Activated T-helper 1 cell treated with anti-CD3 and anti-CD28 coated beads, Interleukin-2, amount 50 U/mL, for 16 hours (primary cell): ENCODE data around the gene DAPK1.

ENCODE experiments used
- DNase-seq, 2 donors: peaks; one replicate each; pipeline ENCODE4 v3.0.0-alpha.2; 2020; ENCODE audit warnings: low read depth in 1 of 2, low spot score in 1 of 2

The DAPK1 gene

DNA sequence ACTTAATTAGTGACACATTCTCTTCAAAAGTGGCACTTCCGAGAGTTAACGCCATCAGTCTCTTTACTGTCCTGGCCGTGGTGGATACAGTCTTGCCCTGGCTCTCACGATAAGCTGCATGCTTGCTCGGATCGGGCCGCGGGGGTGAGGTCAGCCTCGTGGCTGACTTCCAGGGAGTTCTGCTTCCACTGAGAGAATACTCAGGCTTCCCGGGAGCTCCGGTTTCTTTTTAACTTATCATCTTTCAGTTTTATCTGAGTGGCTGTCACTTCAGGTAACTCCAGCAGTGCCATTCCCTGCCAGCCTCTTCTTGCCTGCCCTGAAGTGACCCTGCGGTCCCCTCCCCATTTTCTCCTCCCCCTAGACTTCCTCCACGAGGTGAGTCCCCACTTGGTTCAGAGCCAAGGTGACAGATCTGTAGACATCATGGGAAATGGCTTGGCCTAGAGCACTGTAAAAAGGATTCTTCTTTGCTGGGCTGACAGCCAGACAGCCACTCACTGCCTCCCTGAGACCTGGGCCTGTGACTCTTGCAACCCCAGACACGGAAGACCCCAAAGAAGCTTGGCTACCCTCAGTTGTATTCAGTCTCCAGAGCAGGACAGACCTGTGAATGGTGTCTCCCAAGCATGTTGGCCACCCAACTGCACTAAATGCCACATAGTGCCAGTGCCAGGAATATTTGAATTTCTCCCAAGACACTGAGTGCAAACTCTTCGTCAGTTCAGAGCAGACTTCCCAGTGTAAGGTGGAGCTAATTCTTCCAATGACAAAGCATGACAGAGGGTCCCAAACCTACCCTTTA is 95.1 kb downstream of the DAPK1 start:
- no peak for DNase-seq

DNA sequence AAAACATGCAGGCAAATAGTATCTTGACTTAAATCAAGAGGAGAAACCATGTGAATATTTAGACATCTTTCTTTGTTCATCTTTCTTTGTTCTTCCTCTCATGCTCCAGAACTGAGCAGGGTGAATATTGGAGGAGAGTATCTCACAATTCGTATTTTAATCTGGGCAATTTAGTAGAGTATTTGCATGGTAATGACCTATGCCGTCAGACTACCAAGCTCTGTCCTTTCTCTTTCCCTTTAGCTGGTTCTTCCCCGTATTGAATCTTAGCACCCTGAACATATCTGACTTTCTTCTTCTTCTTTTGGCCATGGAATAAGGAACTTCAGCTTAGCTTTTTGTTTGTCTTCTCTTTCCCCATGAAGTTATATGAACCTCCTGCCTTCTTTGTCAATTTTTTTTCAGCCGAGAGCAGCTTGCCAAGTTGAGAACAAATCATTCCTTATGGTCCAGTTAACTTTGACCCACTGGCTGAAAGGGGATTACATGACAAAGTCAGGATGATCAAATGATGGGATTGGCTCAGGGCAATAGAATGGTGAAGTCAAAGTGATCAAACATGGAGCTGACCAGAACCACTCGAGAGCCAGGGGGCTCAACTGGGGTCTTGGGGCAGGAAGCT is 95.8 kb downstream of the DAPK1 start:
- no peak for DNase-seq

DNA sequence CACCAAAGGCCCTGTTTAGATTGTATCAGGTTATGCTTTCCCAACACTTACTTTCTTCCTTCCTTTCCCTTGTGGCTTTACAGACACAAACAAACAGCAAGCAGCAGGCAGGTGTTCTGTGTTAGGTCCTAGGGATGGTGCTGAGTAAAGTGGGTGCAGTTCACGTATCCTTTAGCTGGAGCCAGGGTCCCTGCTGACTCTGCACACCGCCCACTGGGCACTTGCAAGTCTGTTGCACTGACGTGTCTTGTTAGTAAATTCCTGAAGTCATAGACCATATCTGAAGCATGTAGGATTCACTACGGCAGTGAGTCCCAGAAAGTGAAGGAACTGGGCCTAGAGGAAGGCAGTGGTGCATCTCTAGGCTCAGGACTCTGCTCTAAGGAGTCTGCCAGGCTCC is 96.5 kb downstream of the DAPK1 start:
- no peak for DNase-seq

DNA sequence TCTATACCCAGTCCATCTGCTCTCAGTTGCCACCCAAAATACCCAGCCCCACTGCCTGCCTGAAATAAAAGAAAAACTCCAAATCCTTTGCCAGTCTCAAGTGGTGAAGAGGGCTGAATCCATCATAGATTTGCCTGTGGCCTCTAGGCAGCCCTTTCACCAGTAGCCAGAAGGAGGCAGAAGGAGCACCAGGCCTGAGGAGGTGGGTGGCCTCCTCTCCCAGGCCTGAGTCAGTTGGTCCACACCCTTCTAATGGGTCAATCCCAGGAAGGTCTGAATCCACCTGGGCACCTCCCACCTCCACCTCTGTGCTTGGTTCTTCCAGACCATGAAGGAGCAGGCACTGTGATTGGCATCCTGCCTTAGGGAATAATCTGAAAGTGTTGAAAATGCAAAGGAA is 97.0 kb downstream of the DAPK1 start:
- no peak for DNase-seq

DNA sequence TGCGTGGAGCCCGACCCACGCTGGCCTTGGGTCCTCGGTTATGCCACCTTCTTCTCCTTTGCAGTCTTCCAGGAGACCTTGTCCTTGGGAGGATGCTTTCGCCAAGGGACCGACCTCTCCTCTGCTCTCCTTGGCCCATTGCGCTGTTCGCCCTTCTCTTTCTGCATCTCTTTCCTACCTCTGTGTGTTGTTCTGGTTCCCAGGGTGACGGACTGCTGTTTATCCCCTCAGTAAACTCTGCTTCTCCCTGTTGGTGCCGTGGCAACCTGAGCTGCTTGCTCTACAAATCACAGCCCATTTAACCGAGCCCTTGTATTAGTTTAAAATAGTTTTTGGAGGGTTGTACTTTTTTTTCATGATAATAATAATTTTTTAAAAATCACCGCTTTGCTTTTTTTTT is 97.9 kb downstream of the DAPK1 start:
- DNase-seq: no peak

DNA sequence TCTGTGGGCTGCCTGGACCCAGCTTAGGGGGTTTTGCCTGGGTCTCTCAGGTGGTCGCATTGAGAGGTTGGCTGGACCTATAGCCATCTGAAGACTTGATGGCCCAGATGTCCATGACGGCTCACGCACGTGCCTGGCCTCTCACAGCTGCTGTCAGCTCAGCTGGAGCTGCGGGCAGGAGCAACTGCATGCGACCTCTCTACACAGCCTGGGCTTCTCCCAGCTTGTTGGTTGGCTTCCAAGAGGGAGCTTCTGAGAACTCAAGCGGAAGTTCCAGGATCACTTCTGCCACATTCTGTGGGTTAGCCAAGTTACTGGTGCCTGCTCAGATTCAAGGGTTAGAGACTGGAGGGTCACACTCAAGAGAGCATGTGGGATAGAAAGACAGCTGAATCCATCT is 99.2 kb downstream of the DAPK1 start:
- DNase-seq: no peak

DNA sequence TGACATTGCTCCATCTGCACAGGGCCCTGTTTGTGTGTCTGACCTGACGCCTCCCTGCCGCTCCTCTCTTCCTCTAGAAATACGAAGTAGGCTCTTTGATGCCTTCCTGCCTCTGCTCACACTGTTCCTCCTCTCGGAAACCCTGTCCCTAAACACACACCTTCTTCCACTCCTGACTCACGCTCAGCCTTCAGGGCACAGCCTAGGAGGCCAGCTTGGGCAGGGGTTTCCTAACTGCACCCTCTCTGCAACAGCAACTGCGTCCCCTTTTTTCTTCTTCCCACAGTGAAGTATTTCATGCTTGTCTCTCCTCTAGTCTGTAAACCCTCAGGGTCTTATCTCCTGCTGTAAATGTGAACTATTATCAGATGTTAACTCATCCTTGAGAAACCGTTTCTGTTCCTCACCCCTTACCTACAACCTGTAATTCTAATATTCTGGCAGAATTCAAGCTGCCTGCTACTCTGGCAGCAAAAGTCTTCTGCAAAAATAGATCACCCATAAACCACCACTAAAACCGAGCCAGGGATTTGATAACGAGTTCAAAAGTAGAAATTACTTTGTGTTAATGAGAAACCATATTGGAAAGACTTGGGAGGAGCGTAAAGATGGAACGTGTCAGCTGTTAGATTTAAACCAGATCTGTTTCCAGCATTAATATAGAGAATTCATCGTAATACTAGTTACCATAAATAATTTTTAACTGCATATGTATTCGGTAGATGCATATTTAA is 100.2 kb downstream of the DAPK1 start:
- no peak for DNase-seq

DNA sequence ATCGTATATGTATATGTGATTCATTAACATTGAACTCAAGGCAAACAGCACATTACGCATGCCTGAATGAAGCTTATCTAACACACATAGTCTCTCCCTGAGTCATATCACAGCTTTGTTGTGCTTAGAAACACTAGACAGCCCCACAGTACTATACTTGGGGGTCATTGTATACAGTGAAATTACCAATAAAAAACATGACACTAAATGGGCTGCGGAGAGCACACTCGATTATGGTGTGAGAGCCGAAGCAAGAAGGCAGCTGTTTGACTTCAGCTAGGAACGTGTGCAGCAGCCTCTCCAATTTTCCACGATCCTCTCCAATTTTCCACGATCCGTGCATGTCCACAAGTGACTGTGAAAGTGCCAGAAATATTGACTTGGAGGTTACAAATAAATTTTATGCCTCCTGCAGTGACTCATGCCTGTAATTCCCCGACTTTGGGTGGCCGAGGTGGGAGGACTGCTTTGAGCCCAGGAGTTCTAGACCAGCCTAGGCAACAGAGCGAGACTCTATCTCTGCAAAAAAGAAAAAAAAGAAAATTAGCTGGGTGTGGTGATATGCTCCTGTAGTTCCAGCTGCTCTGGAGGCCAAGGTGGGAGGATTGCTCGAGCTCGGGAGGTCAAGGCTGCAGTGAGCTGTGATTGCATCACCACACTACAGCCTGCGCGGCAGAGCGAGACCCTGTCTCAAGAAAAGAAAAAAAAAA is 102.4 kb downstream of the DAPK1 start:
- DNase-seq: no peak

DNA sequence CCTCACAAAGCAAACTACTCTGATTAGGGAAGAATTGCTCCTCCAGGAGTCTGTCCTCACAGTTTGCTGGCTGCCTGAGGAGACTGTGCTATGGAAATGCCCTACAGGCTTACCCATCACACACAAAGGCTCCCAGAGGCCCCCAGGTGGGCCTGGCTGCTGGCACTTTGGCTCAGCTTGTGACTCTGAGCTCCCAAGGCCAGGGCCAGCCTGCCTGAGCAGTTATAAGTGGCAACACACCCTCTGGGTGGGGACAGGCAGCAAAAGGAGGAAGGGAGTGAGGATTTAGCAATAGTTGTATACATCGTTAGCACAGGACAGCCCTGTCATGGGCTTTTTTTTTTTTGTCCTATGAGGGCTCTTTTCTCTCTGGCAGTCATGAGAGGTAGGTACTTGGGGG is 103.5 kb downstream of the DAPK1 start:
- no peak for DNase-seq

DNA sequence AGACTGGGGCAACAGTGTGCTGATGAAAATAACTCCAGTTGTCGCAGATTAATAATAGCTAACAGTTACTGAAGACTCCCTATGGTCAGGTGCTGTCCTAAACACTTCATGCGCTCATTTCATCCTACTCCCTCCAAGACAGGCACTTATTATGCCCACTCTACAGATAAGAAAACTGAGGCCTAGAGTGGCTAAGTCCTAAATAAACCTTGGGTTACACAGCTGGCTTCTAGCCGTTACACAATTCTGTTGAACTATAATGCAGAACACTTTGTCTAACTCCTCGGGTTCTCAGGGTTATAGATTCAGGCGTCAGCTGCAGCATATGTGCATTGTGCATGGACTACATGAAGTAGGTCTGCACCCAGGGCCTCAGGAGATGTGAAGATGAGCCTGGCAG is 103.9 kb downstream of the DAPK1 start:
- no peak for DNase-seq

DNA sequence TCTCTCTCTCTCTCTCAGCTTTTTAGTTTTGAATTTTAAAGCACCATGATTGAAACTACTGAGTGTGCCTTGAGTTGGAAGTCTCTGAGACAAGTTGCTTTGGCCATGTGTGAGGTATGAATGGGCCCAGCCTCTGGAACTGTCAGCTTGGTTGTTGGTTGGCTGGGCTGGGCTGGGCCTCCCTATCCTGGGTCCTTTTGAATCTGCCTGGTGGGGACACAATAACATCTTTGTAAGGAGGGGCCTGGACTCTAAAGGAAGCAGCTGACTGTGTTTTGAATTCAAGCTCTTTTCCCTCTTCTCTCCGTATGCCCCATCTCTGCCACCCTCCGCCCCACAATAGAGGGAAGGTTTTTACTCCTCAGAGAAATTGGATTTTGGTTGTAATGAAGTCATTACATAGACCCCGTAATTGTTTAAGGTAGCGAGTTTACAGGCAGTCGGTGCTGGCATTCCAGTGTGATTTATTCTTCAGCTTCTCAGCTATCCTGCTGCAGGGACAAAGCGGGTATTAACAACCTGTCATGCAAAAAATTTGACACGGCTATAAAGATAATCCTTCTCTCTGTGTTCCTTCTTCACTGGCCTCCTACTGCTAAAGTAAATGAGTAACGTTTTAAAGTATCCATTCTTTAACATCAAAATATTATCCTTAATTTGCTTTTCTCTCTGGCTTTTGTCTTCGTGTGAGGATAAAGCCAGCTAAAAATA is 105.4 kb downstream of the DAPK1 start:
- no peak for DNase-seq

DNA sequence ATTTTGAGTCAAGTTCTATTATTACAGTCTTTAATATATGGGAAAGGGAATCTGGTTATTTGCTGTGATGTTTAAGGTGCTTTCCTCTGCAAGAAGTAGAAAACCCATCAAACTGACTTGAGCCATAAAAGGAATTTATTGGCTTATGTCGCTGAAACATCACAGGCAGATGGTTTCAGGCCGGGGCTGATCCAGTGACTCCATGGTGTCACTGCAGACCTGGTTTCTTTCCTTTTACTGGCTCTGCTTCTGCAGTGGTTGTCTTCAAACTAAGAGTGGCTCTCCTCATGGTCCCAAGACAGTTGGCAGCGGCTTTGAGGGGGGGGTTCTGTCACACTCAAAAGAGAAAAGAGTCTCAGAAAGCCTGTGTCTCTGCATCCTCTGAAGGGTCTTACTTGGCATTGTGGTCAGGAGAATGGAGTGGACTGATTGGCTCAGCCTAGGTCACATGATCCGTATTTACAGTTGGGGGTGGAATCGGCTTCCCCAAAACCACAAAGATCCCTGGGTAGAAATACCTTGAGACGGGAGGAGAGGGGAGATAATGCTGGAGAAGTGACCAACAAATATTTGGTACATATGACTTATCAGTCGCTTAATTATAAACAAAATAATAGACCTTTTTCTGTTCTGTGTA is 106.3 kb downstream of the DAPK1 start:
- no peak for DNase-seq

DNA sequence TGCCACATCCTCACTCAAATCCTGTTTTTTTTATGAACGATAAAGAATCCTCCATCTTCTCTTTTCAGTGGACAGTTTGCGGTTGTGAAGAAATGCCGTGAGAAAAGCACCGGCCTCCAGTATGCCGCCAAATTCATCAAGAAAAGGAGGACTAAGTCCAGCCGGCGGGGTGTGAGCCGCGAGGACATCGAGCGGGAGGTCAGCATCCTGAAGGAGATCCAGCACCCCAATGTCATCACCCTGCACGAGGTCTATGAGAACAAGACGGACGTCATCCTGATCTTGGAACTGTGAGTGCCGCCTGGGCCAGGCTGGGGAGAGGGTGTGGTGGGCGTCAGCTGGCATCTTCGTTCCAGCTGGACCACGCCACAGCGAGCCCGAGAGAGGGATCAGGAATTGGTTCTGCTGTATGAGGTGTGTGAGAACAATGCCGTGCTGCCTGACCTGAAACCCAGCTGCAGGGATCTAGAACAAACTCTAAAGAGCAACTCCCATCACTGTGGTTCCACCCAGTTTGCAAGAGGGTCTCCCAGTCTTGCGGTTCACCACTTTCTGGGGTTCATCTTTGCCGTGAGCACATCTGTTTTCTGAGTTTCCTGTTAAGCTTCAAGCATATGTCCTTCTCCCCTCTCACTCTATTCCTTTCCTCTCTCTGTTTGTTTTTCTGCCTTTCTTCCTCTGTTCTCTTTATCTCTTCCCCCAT is 107.4 kb downstream of the DAPK1 start:
- no peak for DNase-seq

DNA sequence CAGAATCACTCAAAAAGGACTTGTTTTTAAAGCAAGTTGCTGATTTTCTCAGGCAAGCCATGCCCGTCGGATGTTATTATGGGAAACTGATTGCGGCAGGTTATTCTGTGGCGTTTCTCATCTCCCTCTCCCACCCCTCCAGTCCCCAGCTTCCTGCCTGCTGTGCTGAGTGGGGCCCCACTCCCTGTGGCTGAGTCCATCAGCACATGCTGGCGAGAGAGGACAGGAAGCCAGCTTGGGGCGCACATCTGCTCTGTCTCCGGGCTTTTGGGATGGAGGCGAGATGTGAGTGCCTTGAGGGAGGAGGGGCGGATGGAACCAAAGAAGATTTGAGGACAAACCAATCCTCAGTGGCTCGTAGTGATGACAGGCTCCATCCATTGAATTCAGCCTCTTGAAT is 108.0 kb downstream of the DAPK1 start:
- no peak for DNase-seq

DNA sequence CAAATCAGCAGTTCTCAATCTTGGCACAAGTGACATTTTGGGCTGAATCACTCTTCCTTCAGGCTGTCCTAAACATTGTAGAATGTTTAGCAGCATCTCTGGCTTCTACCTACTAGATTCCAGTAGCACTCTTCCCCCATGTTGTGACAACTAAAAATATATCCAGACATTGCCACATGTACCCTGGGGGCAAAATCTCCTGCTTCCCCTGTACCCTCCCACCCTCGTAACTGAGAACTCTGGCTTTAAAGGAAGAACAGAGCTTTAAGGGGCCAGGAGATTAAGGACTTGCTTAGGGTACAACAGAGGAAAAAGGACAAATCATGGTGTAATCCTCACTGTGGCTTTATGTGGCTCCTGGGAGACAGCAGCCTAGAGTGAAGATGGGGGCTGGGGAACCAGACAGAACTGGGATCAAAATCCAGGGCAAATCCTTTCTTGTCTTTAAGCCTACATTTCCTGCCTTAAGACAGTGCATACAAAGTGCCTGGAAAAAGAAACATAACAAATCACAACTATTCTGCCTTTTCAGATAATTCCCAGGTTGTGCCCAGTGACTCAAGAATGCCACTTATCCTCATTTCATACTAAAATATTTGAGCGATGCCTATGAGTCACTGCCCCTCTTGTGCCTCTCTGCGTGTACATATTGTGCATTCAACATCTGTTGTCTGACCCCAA is 109.3 kb downstream of the DAPK1 start:
- no peak for DNase-seq

DNA sequence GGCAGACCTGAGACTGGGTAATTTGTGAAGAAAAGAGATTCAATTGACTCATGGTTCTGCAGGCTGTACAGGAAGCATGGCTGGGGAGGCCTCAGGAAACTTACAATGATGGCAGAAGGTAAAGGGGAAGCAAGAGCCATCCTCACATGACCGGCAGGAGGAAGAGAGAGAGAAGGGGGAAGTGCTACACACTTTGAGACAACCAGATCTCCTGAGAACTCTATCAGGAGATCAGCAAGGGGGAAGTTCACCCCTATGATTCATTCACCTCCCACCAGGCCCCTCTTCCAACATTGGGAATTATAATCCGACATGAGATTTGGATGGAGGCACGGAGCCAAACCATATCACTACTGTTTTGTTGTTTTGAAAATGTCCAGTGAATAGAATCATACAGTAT is 110.2 kb downstream of the DAPK1 start:
- no peak for DNase-seq

DNA sequence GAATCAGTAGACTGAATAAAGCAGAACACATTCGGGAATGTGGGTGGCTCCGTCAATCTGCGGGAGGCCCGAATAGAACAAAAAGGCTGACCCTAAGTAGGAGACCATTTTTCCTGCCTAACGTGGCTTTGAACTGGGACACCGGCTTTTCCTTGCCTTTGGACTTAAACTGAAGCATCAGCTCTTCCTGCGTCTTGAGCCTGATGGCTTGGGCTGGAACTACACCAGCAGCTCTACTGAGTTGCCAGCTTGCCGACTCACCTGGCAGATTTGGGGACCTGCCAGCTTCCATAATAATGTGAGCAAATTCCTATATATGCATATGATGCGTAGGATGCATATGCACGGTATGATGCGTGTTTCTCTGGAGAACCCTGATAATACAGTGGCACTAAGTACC is 111.3 kb downstream of the DAPK1 start:
- DNase-seq: no peak

DNA sequence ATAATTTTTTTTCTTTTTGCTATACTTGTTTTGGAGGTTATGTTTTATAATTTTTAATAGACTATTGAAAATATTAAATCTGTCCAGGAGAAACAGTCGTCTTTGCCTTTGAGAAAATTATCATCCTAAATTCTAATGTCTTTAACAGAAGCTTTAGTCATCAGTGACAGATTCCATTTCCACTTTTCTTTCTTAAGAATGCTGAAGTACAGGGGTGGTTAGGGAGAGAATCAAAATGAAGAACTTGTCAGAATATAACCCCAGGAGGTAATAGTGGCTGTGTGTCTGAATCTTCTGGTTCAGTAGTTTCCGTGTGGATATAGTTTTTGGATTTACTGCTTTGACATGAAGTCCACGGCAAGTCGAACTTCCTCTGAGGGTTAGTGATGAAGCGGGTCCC is 111.8 kb downstream of the DAPK1 start:
- DNase-seq: no peak
